HCT116 (cell line): ENCODE data around the gene CFC1. TPM values are rescaled to one million over a fixed set of nuclear protein-coding genes. Genes with fewer than 3 reads are reported as not detected.
"Not testable (repeated sequence)": the region's sequence is repeated elsewhere in the genome, so short reads cannot be mapped to it uniquely, and the experiment has no call there.

Source experiments
- ATAC-seq: fragments of 200-7000 bp; cut with Tn5 transposase; 2 replicates; pipeline ENCODE4 v1.9.1; 2020; ENCODE audit warnings: mild to moderate bottlenecking, moderate library complexity
- BruUV-seq: library from RNA; stranded (reverse); fragments of 400-500 nt; replicated peaks from 2 replicates; lab custom pipeline; 2021; lab: Mats Ljungman, UMichigan
- CTCF ChIA-PET: fragments of 300-600 bp; sonication (Branson Sonifier 250); formaldehyde crosslinking; loops from one replicate; lab custom pipeline; 2021; ENCODE audit warnings: antibody characterized with exemption; lab: Charles Lee
- POLR2A ChIA-PET: fragments of 300-600, 350-600 bp; sonication (Branson Sonifier 250); formaldehyde crosslinking; loops from one replicate; lab custom pipeline; 2021; ENCODE audit warnings: antibody characterized with exemption; lab: Charles Lee
- RAD21 ChIA-PET, 2 experiments: fragments of 300-600 bp; sonication (Branson Sonifier 250); formaldehyde crosslinking; loops; one replicate each; lab custom pipeline; 2023; ENCODE audit warnings: low total read pairs in 2 of 2; ENCODE audit not compliant: uncharacterized antibody in 2 of 2, unreplicated experiment in 2 of 2, low non-redundant PET in 1 of 2; lab: Charles Lee
- DNase-seq: peaks from one replicate; pipeline ENCODE4 v3.0.0-alpha.2; 2010; ENCODE audit warnings: low read depth, low spot score
- H2AFZ ChIP-seq: fragments of 200-600 bp; shearing (Covaris generic), sonication (generic); 2 replicates; pipeline ENCODE4 v1.6.1; 2017; ENCODE audit warnings: low read depth, mixed run types, mixed read lengths, antibody characterized with exemption, low read length; ENCODE audit not compliant: poor library complexity, severe bottlenecking
- H3K27ac ChIP-seq: 2 replicates; pipeline ENCODE4 v1.5.1; 2012; ENCODE audit warnings: low read depth, low read length
- H3K27me3 ChIP-seq: fragments of 200-600 bp; sonication (generic); 2 replicates; pipeline ENCODE4 v1.6.1; 2016; ENCODE audit warnings: mixed run types, low read length, mixed read lengths; ENCODE audit not compliant: insufficient read depth
- H3K36me3 ChIP-seq, 2 experiments: fragments of 200-500 bp in 1 of 2; fragments of 200-600 bp in 1 of 2; sonication (Bioruptor generic) in 1 of 2; sonication (generic) in 1 of 2; 2 replicates each; pipeline versions ENCODE4 v1.5.1 to v1.6.1; 2014 to 2016; ENCODE audit warnings: low read length in 2 of 2, inconsistent platforms in 1 of 2, mixed read lengths in 1 of 2, mixed run types in 1 of 2; ENCODE audit not compliant: insufficient read depth in 2 of 2, control insufficient read depth in 1 of 2
- H3K4me1 ChIP-seq, 2 experiments: fragments of 200-600 bp in 1 of 2; sonication (generic) in 1 of 2; 2 replicates each; pipeline versions ENCODE4 v1.5.1 to v1.6.1; 2012 to 2017; ENCODE audit warnings: low read length in 2 of 2, inconsistent platforms in 1 of 2, mild to moderate bottlenecking in 1 of 2, mixed read lengths in 1 of 2, mixed run types in 1 of 2, moderate library complexity in 1 of 2; ENCODE audit not compliant: insufficient read depth in 2 of 2, control insufficient read depth in 1 of 2
- H3K4me2 ChIP-seq: fragments of 200-600 bp; sonication (generic); 2 replicates; pipeline ENCODE4 v1.6.1; 2017; ENCODE audit warnings: mixed run types, low read length, mixed read lengths
- H3K4me3 ChIP-seq, 2 experiments: fragments of 200-600 bp in 1 of 2; sonication (generic) in 1 of 2; replicated peaks in 1 of 2; 2 replicates each; pipeline ENCODE4 v1.5.1; 2011 to 2016; ENCODE audit warnings: low read length in 2 of 2, control low read depth in 1 of 2, low read depth in 1 of 2, mild to moderate bottlenecking in 1 of 2, mixed read lengths in 1 of 2, mixed run types in 1 of 2
- H3K79me2 ChIP-seq: fragments of 200-600 bp; sonication (generic); 2 replicates; pipeline ENCODE4 v1.6.1; 2017; ENCODE audit warnings: mild to moderate bottlenecking, mixed run types, low read length, moderate library complexity, mixed read lengths; ENCODE audit not compliant: insufficient read depth
- H3K9ac ChIP-seq: fragments of 200-600 bp; sonication (generic); 2 replicates; pipeline ENCODE4 v1.6.1; 2016; ENCODE audit warnings: low read length, mixed read lengths
- H3K9me2 ChIP-seq: fragments of 200-600 bp; sonication (generic), shearing (Covaris generic); 2 replicates; pipeline ENCODE4 v1.6.1; 2017; ENCODE audit warnings: mixed run types, mild to moderate bottlenecking, moderate library complexity; ENCODE audit not compliant: insufficient read depth
- H3K9me3 ChIP-seq, 2 experiments: fragments of 200-500 bp in 1 of 2; fragments of 200-600 bp in 1 of 2; sonication (Bioruptor generic) in 1 of 2; sonication (generic) in 1 of 2; 2 replicates each; pipeline ENCODE4 v1.6.1; 2014 to 2017; ENCODE audit warnings: low read length in 2 of 2, mixed read lengths in 2 of 2, inconsistent platforms in 1 of 2, low read depth in 1 of 2, mild to moderate bottlenecking in 1 of 2, mixed run types in 1 of 2, moderate library complexity in 1 of 2; ENCODE audit not compliant: control insufficient read depth in 1 of 2, insufficient read depth in 1 of 2
- H4K20me1 ChIP-seq: fragments of 200-600 bp; sonication (generic), shearing (Covaris generic); 2 replicates; pipeline ENCODE4 v1.6.1; 2017; ENCODE audit warnings: mixed run types, mild to moderate bottlenecking, moderate library complexity; ENCODE audit not compliant: insufficient read depth
- intact Hi-C: fragments of 100-400 bp; cut with micrococcal nuclease; formaldehyde crosslinking; loops from 2 replicates; pipeline ENCODE4 v1.10.0; 2022
- total RNA-seq: library from RNA; stranded (reverse); gene quantifications from one replicate; pipeline ENCODE4 v1.2.1, GENCODE V29; 2021; ENCODE audit not compliant: unreplicated experiment

Gene CFC1
- total RNA-seq, 1 experiment from 2014 or later = not detected

DNA sequence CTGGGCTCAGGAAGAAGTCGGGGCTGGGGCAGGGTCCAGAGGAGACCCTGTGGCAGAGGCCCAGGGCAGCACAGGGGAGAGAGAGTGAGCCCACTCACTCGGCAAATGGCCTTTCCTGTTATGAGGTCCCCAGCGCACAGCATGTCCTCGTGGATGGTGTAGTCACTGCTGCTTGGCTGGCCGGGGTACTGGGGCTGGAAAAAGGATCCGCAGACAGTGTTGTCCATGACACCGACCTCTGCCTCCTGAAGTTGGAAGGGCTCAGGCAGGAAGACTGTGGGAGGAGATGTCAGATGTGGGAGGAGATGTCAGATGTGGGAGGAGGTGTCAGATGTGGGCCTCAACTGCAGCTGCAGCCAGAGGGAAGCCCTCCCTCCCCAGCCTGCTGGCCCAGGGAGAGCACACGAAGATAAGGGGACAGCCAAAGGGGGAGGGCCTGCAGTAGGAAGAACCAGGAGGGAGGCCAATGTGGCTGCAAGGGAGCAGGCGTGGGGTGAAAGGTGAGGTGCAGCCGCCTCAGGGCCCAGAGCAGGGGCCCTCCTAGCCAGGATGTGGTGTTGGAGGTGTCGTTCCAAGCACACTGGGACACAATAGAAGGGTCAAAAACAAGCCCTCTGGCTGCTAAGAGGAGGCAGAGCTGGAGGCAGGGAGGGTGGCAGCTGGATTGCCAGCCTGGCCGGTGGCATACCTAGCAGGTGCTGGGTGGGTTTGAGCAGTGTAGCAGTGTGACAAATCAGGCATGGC lies 55.4 kb downstream of the CFC1 start:
- intact Hi-C loops, H2AFZ ChIP-seq, RAD21 ChIA-PET, DNase-seq, CTCF ChIA-PET, H3K9me3 ChIP-seq, H3K4me2 ChIP-seq, H3K27me3 ChIP-seq, H3K27ac ChIP-seq, H3K4me1 ChIP-seq, H4K20me1 ChIP-seq, H3K36me3 ChIP-seq, H3K9ac ChIP-seq, POLR2A ChIA-PET, H3K4me3 ChIP-seq, H3K9me2 ChIP-seq, H3K79me2 ChIP-seq, BruUV-seq, ATAC-seq: not testable (repeated sequence)

DNA sequence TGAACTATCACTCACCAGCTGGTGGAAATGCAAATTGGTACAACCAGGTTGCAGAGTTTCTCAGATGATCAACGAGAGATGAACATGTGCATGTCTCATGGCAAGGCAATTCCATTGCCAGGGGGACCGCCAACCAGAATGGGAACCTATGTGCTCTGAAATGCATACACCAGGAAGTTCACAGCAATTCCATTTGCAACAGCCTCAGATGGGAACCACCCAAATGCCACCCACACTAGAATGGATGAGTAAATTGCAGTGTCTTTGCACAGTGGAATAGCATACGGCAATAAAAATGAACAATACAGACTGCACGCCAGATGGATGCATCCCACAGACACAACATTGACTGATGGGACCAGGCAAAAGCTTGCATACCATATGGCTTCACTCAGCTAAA lies 56.6 kb downstream of the CFC1 start:
- H3K4me2 ChIP-seq, H3K27ac ChIP-seq, H4K20me1 ChIP-seq, ATAC-seq, H3K9me2 ChIP-seq, POLR2A ChIA-PET, RAD21 ChIA-PET, BruUV-seq, H3K79me2 ChIP-seq, H3K9ac ChIP-seq, H3K36me3 ChIP-seq, H2AFZ ChIP-seq, H3K4me3 ChIP-seq, CTCF ChIA-PET, H3K27me3 ChIP-seq, H3K9me3 ChIP-seq, intact Hi-C loops, DNase-seq, H3K4me1 ChIP-seq: not testable (repeated sequence)

Other genes starting within 250 kb of the CFC1 start
- 52.4 TPM for gene PTPN18, start 243.5 kb downstream of the CFC1 start, total RNA-seq
- gene POTEI, start 90.2 kb downstream of the CFC1 start, total RNA-seq = 1.2 TPM
- gene CFC1B, start 78.4 kb downstream of the CFC1 start, total RNA-seq = not detected
- gene POTEJ, start 11.9 kb upstream of the CFC1 start, total RNA-seq = not detected
- not detected for gene GPR148, start 129.5 kb upstream of the CFC1 start, total RNA-seq
- gene AMER3, start 156.0 kb upstream of the CFC1 start, total RNA-seq = not detected
- gene ARHGEF4, start 237.3 kb upstream of the CFC1 start, total RNA-seq = 26.6 TPM